ENCODE results near the gene NTHL1. TPM values are rescaled to one million over a fixed set of nuclear protein-coding genes. Genes with fewer than 3 reads are reported as not detected.

NTHL1 gene
- total RNA-seq, 1 experiment from 2014 or later: 93.3 TPM

DNA sequence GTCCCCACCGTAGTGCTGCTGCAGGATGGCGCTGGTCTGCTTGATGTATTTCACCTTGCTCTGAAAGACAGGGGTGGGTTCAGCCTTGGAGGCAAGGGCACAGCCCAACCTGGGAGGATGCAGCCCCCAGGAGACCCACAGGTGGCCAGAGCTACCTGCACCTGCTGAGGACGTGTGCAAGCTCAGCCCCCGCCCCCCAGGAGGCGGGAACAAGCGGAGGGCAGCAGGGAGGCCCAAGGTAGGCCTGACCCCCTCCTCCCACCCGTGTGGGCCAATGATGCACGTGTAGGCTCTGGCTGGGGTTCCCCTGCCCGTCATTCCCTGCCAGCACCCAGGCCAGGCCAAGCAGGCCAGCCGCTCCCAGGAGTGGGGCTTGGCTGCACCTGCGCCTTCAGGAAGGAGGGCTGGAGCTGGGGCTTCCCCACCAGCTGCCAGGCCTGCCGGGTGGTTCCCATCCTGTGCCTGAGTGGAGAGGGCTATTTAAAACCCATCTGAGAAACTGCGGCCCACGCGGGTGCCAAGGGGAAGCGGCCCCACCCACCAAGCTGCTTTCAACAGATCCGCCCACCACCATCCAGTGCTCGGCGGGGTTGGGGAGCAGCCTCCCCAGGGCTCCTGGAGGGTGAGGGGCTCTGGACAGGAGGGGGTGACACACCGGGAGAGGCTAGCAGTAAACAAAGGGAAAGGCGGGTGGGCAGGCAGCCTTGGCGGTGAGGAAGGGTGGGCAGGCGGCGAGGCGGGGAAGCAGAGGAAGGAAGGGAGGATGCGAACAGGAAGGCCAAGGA lies 3.8 kb downstream of the NTHL1 start (continued):
- TF ChIP-seq, protein P1, sequence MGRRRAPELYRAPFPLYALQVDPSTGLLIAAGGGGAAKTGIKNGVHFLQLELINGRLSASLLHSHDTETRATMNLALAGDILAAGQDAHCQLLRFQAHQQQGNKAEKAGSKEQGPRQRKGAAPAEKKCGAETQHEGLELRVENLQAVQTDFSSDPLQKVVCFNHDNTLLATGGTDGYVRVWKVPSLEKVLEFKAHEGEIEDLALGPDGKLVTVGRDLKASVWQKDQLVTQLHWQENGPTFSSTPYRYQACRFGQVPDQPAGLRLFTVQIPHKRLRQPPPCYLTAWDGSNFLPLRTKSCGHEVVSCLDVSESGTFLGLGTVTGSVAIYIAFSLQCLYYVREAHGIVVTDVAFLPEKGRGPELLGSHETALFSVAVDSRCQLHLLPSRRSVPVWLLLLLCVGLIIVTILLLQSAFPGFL (CRISPR knock-in tag; IDR thresholded peaks at IDR 0.05; ENCODE audit: borderline replicate concordance): no peak
- TF ChIP-seq, protein P2, sequence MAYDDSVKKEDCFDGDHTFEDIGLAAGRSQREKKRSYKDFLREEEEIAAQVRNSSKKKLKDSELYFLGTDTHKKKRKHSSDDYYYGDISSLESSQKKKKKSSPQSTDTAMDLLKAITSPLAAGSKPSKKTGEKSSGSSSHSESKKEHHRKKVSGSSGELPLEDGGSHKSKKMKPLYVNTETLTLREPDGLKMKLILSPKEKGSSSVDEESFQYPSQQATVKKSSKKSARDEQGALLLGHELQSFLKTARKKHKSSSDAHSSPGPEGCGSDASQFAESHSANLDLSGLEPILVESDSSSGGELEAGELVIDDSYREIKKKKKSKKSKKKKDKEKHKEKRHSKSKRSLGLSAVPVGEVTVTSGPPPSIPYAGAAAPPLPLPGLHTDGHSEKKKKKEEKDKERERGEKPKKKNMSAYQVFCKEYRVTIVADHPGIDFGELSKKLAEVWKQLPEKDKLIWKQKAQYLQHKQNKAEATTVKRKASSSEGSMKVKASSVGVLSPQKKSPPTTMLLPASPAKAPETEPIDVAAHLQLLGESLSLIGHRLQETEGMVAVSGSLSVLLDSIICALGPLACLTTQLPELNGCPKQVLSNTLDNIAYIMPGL (CRISPR knock-in tag; IDR thresholded peaks at IDR 0.05): no peak
- TF ChIP-seq FOXK1 (CRISPR knock-in tag; IDR thresholded peaks at IDR 0.05): no peak
- TF ChIP-seq TCF7 (CRISPR knock-in tag; IDR thresholded peaks at IDR 0.05; ENCODE audit: low read depth): no peak
- TF ChIP-seq, protein P3, sequence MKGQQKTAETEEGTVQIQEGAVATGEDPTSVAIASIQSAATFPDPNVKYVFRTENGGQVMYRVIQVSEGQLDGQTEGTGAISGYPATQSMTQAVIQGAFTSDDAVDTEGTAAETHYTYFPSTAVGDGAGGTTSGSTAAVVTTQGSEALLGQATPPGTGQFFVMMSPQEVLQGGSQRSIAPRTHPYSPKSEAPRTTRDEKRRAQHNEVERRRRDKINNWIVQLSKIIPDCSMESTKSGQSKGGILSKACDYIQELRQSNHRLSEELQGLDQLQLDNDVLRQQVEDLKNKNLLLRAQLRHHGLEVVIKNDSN (CRISPR knock-in tag; IDR thresholded peaks at IDR 0.05): no peak
- TF ChIP-seq EMX1 (CRISPR knock-in tag; IDR thresholded peaks at IDR 0.05): no peak
- TF ChIP-seq MYBL2 (CRISPR knock-in tag; IDR thresholded peaks at IDR 0.05): no peak
- TF ChIP-seq HMGA2 (CRISPR knock-in tag; IDR thresholded peaks at IDR 0.05): no peak
- no peak for TF ChIP-seq FOXJ3 (CRISPR knock-in tag; IDR thresholded peaks at IDR 0.05; ENCODE audit: borderline replicate concordance)
- no peak for TF ChIP-seq SMAD4 (CRISPR knock-in tag; IDR thresholded peaks at IDR 0.05)
- TF ChIP-seq, protein P4, sequence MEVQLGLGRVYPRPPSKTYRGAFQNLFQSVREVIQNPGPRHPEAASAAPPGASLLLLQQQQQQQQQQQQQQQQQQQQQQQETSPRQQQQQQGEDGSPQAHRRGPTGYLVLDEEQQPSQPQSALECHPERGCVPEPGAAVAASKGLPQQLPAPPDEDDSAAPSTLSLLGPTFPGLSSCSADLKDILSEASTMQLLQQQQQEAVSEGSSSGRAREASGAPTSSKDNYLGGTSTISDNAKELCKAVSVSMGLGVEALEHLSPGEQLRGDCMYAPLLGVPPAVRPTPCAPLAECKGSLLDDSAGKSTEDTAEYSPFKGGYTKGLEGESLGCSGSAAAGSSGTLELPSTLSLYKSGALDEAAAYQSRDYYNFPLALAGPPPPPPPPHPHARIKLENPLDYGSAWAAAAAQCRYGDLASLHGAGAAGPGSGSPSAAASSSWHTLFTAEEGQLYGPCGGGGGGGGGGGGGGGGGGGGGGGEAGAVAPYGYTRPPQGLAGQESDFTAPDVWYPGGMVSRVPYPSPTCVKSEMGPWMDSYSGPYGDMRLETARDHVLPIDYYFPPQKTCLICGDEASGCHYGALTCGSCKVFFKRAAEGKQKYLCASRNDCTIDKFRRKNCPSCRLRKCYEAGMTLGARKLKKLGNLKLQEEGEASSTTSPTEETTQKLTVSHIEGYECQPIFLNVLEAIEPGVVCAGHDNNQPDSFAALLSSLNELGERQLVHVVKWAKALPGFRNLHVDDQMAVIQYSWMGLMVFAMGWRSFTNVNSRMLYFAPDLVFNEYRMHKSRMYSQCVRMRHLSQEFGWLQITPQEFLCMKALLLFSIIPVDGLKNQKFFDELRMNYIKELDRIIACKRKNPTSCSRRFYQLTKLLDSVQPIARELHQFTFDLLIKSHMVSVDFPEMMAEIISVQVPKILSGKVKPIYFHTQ (CRISPR knock-in tag; IDR thresholded peaks at IDR 0.05): no peak

DNA sequence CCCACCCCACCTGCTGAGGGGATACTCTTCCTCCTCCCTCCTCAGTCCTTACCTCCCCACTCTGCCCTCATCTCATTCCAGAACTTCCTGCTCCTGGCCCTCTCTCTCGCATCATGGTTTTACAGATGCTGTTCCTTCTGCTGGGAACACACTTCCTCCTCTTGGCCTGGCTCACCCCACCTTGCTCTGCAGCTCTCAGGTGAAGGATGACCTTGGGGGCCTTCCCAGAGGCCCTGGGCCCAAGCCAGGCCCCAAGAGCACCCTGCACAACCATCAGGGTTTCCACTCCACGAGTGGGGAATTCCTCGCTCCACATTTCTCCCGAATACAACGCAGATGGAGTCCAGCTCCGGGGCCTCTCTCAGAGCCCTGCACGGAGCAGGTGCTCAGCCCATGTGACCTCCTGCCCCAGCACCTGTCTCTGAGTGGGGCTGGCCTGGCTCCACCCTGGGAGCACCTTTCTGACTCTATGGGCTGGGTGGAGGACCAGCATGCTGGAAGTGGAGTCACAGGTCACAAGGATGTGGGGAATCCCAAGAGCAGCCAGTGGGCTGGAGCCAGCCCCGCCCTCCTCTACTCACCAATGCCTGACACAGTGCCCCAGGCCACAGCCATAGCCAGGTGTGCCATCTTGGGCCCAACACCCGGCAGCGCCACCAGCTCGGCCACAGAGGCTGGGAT lies 4.5 kb downstream of the NTHL1 start:
- Mint-ChIP-seq H3K9me3 (no peaks in the 10 kb centered on the region), H3K27ac (peak overlapping the region; percentile 63; the same call in 1 of the 2 replicates), H3K27me3 (ENCODE audit: low read depth) (no peaks in the 10 kb centered on the region), H3K4me1 (peaks cover 4% of the 10 kb centered on the region), H3K36me3 (no peaks in the 10 kb centered on the region; the same call in 1 of the 2 replicates), H3K4me3 (no peak overlapping the region)
- ChIA-PET CTCF (interaction anchor here (0.7 to 1.3 kb wide), 4 partner anchors 14 to 39 kb away, joined by 3 to 5 read pairs (median 3); no protein-coding TSS in a partner anchor), POLR2A (no interaction called here)
- TF ChIP-seq OVOL2 (CRISPR knock-in tag; IDR thresholded peaks at IDR 0.05; ENCODE audit: borderline replicate concordance): no peak
- no peak for TF ChIP-seq IRF2 (CRISPR knock-in tag; IDR thresholded peaks at IDR 0.05; ENCODE audit: borderline replicate concordance, low read depth)
- TF ChIP-seq ZNF416 (CRISPR knock-in tag; IDR thresholded peaks at IDR 0.05): no peak
- TF ChIP-seq ZNF219 (CRISPR knock-in tag; IDR thresholded peaks at IDR 0.05; ENCODE audit: borderline replicate concordance): no peak
- no peak for TF ChIP-seq TEAD4 (CRISPR knock-in tag; IDR thresholded peaks at IDR 0.05)
- no peak for TF ChIP-seq ZBTB21 (CRISPR knock-in tag; IDR thresholded peaks at IDR 0.05; ENCODE audit: borderline replicate concordance)
- TF ChIP-seq TP53 (CRISPR knock-in tag; IDR thresholded peaks at IDR 0.05): no peak
- ATAC-seq (no peak), DNase-seq (ENCODE audit: low spot score) (no peak)
